Myocyte (in vitro differentiated cells): ENCODE results near the gene TEX52. TPM values are rescaled to one million over a fixed set of nuclear protein-coding genes. Genes with fewer than 3 reads are reported as not detected.
A peak's percentile ranks its signal among the peaks of the same experiment; 100 is the strongest.
"Not testable (repeated sequence)": the region's sequence is repeated elsewhere in the genome, so short reads cannot be mapped to it uniquely, and the experiment has no call there.

Experiments
- DNase-seq: peaks from one replicate; pipeline ENCODE4 v3.0.0-alpha.2; 2012; ENCODE audit warnings: low read depth
- total RNA-seq: library from RNA; depleted of rRNA; stranded (reverse); fragments of >200 nt; gene quantifications from 2 replicates; pipeline ENCODE4 v1.2.3, GENCODE V29; 2014

TEX52 gene
- total RNA-seq, 1 donor from 2014 or later: not detected

GRCh38 chr12:2868986-2869632 is 12.3 kb upstream of the TEX52 start:
- DNase-seq: not testable (repeated sequence)

GRCh38 chr12:2864198-2864597 is 7.4 kb upstream of the TEX52 start:
- DNase-seq: no peak

- DNase-seq: not testable (repeated sequence)
These were observed 6.6 kb upstream of the TEX52 start for GRCh38 chr12:2863402-2863801.

- DNase-seq: no peak
These were observed 6.0 kb upstream of the TEX52 start for GRCh38 chr12:2862876-2863275.

- no peak for DNase-seq
These were observed 3.3 kb upstream of the TEX52 start for GRCh38 chr12:2860170-2860569.

- DNase-seq: no peak
These were observed 2.1 kb upstream of the TEX52 start for GRCh38 chr12:2858944-2859421.

GRCh38 chr12:2858334-2858733 is 1.5 kb upstream of the TEX52 start:
- no peak for DNase-seq

- DNase-seq: no peak
These were observed 737 bp upstream of the TEX52 start for GRCh38 chr12:2857576-2857975.

GRCh38 chr12:2856051-2856450 is 788 bp downstream of the TEX52 start:
- peak; percentile 72 for DNase-seq

GRCh38 chr12:2855546-2855945 is 1.3 kb downstream of the TEX52 start:
- DNase-seq: no peak

- DNase-seq: no peak
These were observed 2.0 kb downstream of the TEX52 start for GRCh38 chr12:2854669-2855453.

GRCh38 chr12:2853626-2854025 is 3.2 kb downstream of the TEX52 start:
- DNase-seq: peak; percentile 71

GRCh38 chr12:2851931-2852330 is 4.9 kb downstream of the TEX52 start:
- DNase-seq: peak; percentile 67

GRCh38 chr12:2845280-2845679 is 11.6 kb downstream of the TEX52 start:
- no peak for DNase-seq

- DNase-seq: peak; percentile 29
These were observed 12.1 kb downstream of the TEX52 start for GRCh38 chr12:2844786-2845185.

- DNase-seq: no peak
These were observed 13.9 kb downstream of the TEX52 start for GRCh38 chr12:2842948-2843347.

- no peak for DNase-seq
These were observed 15.7 kb downstream of the TEX52 start for GRCh38 chr12:2841056-2841650.

GRCh38 chr12:2836574-2836973 is 20.3 kb downstream of the TEX52 start:
- no peak for DNase-seq

GRCh38 chr12:2835691-2836403 is 21.0 kb downstream of the TEX52 start:
- DNase-seq: no peak

- DNase-seq: peak; percentile 84
These were observed 22.0 kb downstream of the TEX52 start, which contains the start of gene NRIP2 for GRCh38 chr12:2834581-2835491. NRIP2 (minus strand) TSS chr12:2835035; CDS start chr12:2834983, 52 bp downstream.
